HG03354 (cell line): ENCODE data around the gene KLHL29.
"Not testable (repeated sequence)": the region's sequence is repeated elsewhere in the genome, so short reads cannot be mapped to it uniquely, and the experiment has no call there.

Experiments used
- ATAC-seq: cut with Tn5 transposase; IDR thresholded peaks from one replicate; pipeline ENCODE4 v1.9.1; 2021; ENCODE audit warnings: mild to moderate bottlenecking; ENCODE audit not compliant: unreplicated experiment, poor library complexity, severe bottlenecking

The KLHL29 gene

DNA sequence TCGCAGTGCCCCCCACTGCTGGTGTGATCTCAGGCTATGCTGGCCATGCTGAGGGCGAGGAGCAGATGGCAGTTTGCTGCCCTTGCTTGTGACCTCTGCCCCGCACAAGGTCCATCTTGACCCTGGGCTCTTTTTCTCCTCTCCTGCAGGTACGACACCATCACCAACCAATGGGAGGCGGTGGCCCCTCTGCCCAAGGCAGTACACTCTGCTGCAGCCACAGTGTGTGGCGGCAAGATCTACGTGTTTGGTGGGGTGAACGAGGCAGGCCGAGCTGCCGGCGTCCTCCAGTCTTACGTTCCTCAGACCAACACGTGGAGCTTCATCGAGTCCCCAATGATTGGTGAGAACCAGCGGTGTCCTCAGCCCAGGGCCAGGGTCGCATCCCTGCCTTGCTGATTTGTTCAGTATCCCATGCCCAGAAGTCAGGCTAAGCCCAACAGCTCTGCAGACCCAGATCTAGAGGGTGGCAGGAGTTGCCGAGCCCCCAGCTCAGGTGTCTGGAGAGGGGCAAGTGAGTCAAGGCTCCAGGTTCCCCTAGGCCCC lies 318.1 kb downstream of the KLHL29 start:
- no peak for ATAC-seq

DNA sequence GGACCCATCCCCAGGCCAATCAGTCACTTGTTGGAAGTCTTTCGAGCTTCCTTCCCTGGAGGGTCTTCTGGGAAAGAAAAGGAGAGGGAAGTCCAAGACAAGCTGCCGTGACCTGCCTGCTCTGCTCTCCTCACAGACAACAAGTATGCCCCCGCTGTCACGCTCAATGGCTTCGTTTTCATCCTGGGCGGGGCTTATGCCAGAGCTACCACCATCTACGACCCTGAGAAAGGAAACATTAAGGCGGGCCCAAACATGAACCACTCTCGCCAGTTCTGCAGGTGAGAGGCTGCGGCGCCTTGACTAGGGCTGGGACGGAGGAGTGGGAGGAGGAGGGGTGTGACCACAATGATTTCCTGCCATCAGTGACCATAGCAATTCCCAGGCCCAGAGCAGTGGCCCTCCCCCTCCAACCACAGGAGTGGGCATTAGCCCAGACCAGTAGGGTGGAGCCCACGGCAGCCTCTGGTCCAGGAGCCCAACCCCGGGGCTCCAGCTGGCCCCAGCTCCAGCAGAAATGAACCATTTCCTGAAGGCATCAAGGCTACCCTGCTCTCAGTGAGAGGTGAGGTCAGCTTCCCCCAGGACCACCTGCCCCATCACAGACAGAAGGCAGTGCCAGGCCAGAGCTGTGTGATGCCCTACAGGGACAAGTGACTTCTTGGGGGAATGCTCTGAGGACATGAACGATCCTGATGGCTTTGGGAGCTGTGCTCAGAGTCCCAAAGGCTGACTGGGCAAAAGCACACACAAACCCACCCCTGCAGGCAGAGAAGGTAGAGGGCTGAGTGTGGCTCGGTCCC lies 318.8 kb downstream of the KLHL29 start:
- no peak for ATAC-seq

DNA sequence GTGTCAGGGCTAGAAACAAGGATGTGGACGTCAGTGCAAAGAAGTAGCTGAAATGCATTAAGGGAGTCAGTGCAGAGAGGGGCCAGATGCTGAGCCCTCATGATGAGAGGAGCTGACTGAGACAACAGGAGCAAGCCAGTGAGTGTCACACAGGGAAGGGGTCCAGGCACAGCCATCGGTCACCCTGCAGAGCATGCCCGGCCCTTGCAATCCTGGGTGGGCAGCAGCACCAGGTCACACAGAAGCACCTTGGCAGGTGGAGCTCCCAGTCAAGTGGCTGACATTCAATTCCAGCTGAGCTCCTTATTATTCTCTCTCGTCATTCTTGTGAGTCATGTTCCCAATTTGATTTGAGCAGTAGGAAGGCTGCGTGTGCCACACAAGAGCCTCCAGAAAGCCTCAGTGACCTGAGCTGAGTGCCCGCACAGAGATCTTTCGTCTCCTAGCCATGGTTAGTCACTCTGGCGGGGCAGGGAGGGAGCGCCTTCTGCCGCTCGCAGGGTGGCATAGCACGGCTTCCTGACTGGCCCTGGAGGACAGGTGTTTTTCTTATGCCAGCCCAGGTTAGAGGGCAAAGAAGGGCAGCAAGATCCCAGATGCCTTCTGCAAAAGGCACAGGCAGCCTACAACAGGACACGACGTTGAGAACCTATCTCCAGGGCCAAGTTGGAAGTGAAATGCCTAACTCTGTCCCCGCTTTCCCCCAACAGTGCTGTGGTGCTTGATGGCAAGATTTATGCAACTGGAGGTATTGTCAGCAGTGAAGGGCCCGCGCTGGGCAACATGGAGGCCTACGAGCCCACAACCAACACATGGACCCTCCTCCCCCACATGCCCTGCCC lies 321.0 kb downstream of the KLHL29 start:
- no peak for ATAC-seq

DNA sequence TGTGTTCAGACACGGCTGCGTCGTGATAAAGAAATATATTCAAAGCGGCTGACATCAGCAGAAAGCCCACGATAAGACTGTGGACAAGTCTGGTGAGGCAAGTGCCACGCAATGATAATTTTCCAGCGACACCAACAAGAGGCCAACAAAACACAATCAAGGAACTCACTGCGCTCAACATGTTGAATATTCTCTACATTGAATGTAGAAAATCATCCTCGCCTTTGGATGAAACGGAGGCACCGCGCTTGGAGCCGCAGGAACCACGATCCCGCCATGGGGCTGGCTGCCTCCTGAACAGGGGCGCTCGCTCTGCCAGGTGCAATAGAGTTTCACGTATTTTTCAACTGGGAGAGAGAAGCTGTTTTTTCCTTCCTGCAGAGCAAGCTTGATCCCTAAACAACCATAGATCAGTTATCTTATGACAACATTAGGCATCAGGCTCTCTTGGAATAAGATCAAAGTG lies 321.7 kb downstream of the KLHL29 start:
- no peak for ATAC-seq

DNA sequence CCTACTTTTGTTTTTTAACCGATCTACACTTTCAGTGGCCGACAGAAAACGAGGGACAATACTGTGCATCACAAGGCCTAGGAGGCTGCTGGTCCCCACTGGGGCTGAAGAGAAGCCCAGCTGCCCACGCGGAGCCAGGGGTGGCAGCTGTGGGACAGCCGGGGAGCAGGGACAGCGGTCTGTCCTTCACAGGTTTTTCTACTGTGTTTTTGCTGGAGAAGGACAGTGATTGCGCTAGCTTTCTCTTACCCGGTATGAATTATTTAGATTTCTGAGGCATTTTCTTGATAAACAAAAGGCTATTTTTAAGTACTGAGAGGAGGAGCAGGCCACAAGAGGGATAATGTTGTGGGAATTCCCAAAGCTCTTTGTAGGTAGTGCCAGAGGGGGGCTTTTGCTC lies 322.1 kb downstream of the KLHL29 start:
- no peak for ATAC-seq

DNA sequence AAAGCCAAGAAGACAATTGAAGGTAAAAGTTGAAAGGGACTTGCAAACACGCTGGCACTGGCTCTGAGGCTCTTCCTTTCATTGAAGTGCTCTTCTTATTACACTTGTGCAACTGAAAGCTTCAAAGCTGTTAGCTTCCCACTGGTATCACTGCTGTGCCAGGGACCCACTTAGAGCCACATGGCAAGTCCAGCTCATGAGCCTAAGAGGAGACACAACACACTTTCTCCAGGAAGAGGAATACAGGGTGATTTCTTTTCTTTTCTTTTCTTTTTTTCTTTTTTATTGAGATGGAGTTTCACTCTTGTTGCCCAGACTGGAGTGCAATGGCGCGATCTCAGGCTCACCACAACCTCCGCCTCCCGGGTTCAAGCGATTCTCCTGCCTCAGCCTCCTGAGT lies 323.8 kb downstream of the KLHL29 start:
- ATAC-seq: no peak

DNA sequence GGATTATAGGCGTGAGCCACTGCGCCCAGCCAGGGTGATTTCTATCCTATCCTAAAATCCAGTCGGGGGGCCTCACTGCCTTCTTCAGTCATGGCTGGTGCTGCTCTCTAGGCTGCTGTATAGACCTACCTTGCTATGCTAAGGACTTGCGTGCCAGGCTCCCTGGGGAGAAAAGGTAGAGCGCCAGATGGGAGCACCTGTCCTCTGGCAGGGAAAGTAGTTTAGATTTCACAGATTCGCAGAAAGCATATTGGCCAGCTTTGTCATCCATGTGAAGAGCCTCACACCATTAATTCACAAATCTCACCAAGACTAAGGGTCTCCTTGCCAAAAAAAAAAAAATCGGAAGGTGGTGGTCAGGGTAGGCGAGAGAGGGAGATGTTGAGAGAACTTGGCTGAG lies 324.3 kb downstream of the KLHL29 start:
- ATAC-seq: no peak

DNA sequence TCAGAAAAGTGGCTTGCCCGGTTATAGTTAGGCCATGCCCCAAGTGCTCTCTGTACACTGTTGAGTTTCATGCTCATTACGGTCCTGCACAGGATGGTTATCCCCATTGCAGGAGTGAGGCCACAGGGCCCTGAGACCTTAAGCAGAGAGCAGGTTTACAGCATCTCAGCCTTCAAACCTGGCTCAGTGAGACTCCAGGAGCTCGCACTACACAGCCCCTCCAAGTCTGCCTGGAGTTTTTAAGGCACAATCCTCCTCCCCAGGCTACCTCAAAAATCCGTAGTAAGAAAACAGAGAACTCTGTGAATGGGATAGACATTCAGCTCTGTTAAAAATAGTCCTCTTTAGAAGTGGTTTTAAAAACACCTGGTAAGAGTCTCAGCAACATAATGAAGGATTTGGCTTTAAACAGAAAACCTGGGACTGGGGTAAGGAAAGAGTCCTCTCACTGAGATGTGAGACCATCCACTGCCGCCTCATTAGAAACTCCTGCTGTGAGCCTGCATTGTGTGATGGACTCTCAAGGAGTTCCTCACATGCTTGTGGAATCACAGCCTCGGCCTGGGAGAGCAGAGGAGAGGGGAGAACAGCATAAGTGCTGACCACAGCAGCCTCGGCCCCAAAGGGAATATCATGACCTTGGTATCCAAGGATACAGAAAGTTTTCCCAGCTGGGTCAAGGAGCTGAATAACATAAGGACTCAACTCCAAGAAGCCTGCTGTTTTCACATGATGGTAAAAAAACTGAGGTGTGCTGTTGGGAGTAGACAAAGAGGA lies 327.2 kb downstream of the KLHL29 start:
- no peak for ATAC-seq

DNA sequence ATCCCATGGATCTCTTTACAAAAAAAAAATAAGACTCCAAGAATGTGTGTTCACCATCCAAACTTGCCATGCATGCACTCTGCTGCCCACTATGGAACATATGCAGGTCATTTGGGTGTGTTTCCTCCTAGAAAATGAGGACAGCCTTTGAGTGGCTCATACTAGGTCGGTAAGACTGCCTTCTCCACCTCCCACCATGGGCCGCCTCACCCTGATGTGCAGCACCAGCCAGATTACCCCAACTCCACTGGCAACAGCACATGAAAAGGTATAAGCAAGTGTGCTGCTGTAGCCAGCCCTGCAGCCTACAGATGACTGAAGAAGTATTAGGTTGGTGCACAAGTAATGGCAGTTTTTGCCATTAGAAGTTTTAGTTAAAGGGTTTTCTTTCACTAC lies 327.8 kb downstream of the KLHL29 start:
- ATAC-seq: no peak

DNA sequence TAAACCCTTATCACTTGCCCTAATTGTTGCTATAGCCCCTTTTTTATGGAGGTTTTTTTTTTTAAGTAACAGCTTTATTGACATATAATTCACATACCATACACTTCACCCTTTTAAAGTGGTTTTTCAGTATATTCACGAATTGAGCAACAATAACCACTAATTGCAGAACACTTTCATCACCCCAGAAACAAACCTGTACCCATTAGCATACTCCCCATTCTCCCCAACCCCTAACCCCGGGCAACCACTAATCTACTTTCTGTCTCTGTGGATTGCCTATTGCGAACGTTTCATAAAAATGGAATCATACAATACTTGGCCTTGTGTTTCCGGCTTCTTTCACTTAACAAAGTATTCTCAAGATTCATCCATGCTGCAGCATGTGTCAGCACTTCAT lies 328.4 kb downstream of the KLHL29 start:
- ATAC-seq: no peak

DNA sequence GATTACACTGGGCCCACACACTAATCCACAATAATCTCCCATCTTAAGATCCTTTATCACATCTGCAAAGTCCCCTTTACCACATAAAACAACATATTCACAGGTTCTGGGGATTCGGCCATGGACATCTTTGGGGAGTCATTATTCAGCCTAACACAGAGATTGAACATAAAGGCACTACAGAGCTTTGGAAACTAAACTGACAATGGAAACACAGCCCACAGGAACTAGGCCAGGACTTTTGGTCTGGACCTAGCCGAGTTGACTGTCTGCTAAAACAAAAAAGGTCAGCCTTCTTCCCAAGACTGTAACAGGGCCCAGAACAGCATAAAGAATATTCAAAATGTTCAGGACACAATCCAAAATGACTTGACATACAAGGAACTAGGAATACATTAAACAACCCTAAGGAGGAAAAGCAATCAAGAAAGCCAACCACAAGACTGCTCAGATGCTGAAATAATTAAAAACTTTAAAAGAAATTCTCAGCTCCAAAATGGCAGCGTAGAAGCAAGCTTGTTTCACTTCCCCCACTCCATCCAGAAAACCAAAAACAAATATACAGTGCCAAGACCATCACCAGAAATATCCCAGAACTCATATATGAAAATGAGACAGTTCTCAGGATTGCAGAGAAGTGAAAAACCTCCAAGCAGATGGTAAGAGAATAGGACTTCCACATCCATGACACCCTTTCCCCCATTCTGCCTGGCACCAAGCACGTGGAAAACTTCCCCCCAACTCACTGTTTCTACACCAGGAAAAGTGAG lies 334.1 kb downstream of the KLHL29 start:
- no peak for ATAC-seq

DNA sequence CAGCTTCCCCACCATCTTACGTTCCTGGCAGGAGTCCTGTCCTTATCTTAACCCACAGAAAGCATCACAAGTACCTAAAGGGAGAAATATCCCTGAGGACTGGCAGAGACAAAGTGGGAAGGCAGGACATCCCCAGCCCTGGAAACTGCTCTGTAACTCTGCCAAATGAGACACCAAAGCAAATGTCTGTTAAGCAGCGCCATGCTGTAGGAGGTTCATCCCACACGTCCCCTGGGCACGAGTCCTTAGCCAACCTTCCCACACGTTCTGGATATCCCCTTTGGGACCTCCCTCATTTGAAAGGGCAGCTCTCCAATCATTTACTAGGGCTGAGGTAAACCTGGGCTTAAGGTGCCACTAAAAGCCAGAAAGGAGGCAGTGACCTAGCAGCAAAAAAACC lies 334.7 kb downstream of the KLHL29 start:
- ATAC-seq: no peak

DNA sequence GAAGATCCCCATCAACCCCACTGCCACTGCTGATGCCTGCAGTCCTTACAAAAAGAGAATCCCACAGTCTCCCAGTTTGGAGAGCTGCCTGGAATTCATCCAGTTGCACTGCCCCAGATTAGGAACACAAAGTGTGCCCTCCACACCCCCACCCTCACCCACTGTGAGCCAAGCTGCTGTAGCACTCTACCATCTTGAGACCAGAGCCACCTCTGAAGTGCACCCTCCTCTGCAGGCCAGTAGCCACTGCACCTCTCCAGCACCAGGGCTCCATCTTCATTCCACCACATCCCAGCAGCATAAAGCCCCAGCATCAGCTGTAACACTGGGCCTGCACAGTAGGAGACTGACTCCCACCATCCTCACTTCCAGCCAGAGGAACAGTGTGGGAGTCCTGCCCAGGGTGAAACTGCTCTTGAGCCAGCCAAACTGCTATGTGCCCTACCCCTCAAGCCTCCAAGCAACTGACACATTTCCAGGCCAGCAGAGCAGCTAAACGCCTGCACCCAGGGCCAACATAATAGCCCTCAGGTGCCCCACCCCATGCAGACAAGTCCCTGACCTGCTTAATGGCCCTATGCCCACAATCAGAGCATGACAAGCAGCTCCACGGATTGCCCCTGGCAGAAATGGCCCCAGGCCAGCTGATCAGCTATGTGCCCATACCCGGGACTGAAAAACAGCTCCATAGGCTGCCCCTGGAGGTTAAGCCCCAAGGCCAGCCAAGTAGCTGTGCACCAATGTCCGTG lies 335.9 kb downstream of the KLHL29 start:
- no peak for ATAC-seq

DNA sequence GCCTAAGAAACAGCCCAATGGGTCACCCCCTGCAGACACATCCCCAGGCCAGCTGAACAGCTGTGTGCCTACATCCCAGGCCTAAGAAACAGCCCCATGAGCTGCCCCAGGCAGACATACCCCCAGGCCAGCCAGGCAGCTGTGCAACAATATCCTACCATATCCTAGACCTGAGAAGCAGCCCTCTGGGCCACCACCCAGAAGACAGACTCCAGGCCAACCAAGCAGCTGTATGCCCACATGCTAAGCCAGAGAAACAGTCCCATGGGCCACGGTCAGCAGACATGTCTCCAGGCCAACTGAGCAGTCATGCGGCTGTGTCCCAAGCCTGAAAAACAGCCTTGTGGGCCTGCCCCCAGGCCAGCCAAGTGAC lies 336.5 kb downstream of the KLHL29 start:
- ATAC-seq: no peak

DNA sequence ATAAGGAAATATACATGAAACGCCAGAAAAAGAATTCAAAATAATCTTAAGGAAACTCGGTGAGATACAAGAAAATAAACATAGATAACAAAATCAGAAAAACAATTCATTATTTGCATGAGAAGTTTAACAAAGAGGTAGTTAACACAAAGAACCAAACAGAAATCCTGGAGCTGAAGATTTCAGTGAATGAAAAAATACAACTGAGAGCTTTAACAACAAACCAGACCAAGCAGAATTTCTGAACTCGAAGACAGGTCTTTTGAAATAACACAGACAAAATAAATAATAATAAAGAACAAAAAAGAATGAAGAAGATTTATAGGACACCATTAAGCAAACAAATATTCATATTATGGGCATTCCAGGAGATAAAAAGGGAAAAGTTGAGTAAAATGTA lies 337.3 kb downstream of the KLHL29 start:
- no peak for ATAC-seq

DNA sequence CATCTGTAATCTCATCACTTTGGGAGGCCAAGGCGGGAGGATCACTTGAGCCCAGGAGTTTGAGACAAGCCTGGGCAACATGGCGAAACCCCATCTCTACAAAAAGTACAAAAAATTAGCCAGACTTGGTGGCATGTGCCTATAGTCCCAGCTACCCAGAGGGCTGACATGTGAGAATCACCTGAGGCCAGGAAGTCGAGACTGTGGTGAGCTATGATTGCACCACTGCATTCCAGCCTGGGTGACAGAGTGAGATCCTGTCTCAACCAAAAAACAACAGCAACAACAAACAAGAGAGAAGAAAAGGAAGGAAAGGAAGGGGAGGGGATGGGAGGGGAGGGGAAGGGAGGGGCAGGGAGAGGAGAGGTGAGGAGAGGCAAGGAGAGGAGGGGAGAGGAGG lies 338.1 kb downstream of the KLHL29 start:
- ATAC-seq: not testable (repeated sequence)

DNA sequence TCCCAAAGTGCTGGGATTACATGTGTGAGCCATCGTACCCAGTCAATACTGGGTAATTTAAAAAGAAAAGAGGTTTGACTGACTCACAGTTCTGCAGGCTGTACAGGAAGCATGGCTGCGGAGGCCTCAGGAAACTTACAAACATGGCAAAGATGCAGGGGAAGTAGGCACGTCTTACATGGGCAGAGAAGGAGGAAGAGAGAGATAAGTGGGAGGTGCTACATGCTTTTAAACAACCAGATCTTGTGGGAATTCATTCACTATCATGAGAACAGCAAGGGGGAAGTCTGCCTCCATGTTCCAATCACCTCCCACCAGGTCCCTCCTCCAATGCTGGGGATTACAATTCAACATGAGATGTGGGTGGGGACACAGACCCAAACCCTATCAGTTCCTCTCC lies 349.4 kb downstream of the KLHL29 start:
- ATAC-seq: no peak

DNA sequence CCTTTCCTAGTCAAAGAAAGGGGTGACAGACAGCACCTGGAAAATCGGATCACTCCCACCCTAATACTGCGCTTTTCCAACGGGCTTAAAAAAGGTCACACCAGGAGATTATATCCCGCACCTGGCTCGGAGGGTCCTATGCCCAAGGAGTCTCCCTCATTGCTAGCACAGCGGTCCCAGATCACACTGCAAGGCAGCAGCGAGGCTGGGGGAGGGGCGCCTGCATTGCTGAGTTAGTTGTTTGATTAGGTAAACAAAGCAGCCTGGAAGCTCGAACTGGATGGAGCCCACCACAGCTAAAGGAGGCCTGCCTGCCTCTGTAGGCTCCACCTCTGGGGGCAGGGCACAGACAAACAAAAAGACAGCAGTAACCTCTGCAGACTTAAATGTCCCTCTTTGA lies 351.8 kb downstream of the KLHL29 start:
- not testable (repeated sequence) for ATAC-seq
